ENCODE measurements around the gene MARS1.
"Not testable (repeated sequence)": the region's sequence is repeated elsewhere in the genome, so short reads cannot be mapped to it uniquely, and the experiment has no call there.

MARS1 gene

GRCh38 chr12:57496822-57497221 is 9.0 kb downstream of the MARS1 start:
- no peak for DNase-seq

- DNase-seq, result no peak
Measured at GRCh38 chr12:57497223-57498131, 9.6 kb downstream of the MARS1 start.

GRCh38 chr12:57498132-57498502 is 10.2 kb downstream of the MARS1 start:
- no peak for DNase-seq

GRCh38 chr12:57498571-57498970 is 10.7 kb downstream of the MARS1 start:
- no peak for DNase-seq

- no peak for DNase-seq
Measured at GRCh38 chr12:57500213-57500612, 12.3 kb downstream of the MARS1 start.

GRCh38 chr12:57502311-57502969 is 14.6 kb downstream of the MARS1 start:
- DNase-seq, result not testable (repeated sequence)

- not testable (repeated sequence) for DNase-seq
Measured at GRCh38 chr12:57506541-57506940, 18.7 kb downstream of the MARS1 start.

GRCh38 chr12:57507796-57508195 is 19.9 kb downstream of the MARS1 start:
- DNase-seq, result not testable (repeated sequence)

GRCh38 chr12:57511161-57511560 is 23.3 kb downstream of the MARS1 start:
- DNase-seq, result no peak

GRCh38 chr12:57511588-57512325 is 23.9 kb downstream of the MARS1 start:
- no peak for DNase-seq

- no peak for DNase-seq
Measured at GRCh38 chr12:57512665-57513064, 24.8 kb downstream of the MARS1 start.

- DNase-seq, result no peak
Measured at GRCh38 chr12:57513266-57513665, 25.4 kb downstream of the MARS1 start.

- not testable (repeated sequence) for DNase-seq
Measured at GRCh38 chr12:57513677-57514076, 25.8 kb downstream of the MARS1 start.

GRCh38 chr12:57514246-57514645 is 26.4 kb downstream of the MARS1 start:
- DNase-seq, result not testable (repeated sequence)

- DNase-seq, result no peak
Measured at GRCh38 chr12:57514720-57515407, 27.0 kb downstream of the MARS1 start.

- DNase-seq, result no peak
Measured at GRCh38 chr12:57515408-57515933, 27.6 kb downstream of the MARS1 start.

GRCh38 chr12:57515934-57516541 is 28.2 kb downstream of the MARS1 start:
- no peak for DNase-seq

- no peak for DNase-seq
Measured at GRCh38 chr12:57516617-57517153, 28.8 kb downstream of the MARS1 start.

- DNase-seq, result no peak
Measured at GRCh38 chr12:57517187-57517586, 29.3 kb downstream of the MARS1 start.

GRCh38 chr12:57517718-57518117 is 29.9 kb downstream of the MARS1 start:
- DNase-seq, result not testable (repeated sequence)

GRCh38 chr12:57518176-57518919 is 30.5 kb downstream of the MARS1 start:
- DNase-seq, result no peak

All from cortex of kidney (tissue), 1 donor.